Measurements from ENCODE around the gene VPS36. TPM values are rescaled to one million over a fixed set of nuclear protein-coding genes. Genes with fewer than 3 reads are reported as not detected.

VPS36 gene
- total and polyA plus RNA-seq, 2 of the 13 experiments (the other 11 are each of a cell fraction or from before 2014, with no cell fraction given), result 17.2 to 22.4 TPM

- TF ChIP-seq, protein P1, sequence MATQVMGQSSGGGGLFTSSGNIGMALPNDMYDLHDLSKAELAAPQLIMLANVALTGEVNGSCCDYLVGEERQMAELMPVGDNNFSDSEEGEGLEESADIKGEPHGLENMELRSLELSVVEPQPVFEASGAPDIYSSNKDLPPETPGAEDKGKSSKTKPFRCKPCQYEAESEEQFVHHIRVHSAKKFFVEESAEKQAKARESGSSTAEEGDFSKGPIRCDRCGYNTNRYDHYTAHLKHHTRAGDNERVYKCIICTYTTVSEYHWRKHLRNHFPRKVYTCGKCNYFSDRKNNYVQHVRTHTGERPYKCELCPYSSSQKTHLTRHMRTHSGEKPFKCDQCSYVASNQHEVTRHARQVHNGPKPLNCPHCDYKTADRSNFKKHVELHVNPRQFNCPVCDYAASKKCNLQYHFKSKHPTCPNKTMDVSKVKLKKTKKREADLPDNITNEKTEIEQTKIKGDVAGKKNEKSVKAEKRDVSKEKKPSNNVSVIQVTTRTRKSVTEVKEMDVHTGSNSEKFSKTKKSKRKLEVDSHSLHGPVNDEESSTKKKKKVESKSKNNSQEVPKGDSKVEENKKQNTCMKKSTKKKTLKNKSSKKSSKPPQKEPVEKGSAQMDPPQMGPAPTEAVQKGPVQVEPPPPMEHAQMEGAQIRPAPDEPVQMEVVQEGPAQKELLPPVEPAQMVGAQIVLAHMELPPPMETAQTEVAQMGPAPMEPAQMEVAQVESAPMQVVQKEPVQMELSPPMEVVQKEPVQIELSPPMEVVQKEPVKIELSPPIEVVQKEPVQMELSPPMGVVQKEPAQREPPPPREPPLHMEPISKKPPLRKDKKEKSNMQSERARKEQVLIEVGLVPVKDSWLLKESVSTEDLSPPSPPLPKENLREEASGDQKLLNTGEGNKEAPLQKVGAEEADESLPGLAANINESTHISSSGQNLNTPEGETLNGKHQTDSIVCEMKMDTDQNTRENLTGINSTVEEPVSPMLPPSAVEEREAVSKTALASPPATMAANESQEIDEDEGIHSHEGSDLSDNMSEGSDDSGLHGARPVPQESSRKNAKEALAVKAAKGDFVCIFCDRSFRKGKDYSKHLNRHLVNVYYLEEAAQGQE (IDR thresholded peaks at IDR 0.05; ENCODE audit: borderline replicate concordance in 1 of 2, low read depth in 1 of 2, low read length in 2 of 2), result no peak
- 0 out of 2 replicates have a peak, but pooled peaks have one; percentile 4 for TF ChIP-seq ZNF276 (CRISPR knock-in tag; IDR thresholded peaks at IDR 0.05; ENCODE audit: low read depth)
- TF ChIP-seq, protein P2, sequence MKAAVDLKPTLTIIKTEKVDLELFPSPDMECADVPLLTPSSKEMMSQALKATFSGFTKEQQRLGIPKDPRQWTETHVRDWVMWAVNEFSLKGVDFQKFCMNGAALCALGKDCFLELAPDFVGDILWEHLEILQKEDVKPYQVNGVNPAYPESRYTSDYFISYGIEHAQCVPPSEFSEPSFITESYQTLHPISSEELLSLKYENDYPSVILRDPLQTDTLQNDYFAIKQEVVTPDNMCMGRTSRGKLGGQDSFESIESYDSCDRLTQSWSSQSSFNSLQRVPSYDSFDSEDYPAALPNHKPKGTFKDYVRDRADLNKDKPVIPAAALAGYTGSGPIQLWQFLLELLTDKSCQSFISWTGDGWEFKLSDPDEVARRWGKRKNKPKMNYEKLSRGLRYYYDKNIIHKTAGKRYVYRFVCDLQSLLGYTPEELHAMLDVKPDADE (CRISPR knock-in tag; IDR thresholded peaks at IDR 0.05), result no peak
- TF ChIP-seq, protein P3, sequence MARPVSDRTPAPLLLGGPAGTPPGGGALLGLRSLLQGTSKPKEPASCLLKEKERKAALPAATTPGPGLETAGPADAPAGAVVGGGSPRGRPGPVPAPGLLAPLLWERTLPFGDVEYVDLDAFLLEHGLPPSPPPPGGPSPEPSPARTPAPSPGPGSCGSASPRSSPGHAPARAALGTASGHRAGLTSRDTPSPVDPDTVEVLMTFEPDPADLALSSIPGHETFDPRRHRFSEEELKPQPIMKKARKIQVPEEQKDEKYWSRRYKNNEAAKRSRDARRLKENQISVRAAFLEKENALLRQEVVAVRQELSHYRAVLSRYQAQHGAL (CRISPR knock-in tag; IDR thresholded peaks at IDR 0.05; ENCODE audit: not compliant biosample characterization), result no peak
- TF ChIP-seq UBTF (CRISPR knock-in tag; IDR thresholded peaks at IDR 0.05), result peak; percentile 55; the same call in 1 of the 2 replicates
- no peak for TF ChIP-seq JUNB (CRISPR knock-in tag; IDR thresholded peaks at IDR 0.05; ENCODE audit: borderline replicate concordance)
- TF ChIP-seq ZNF564 (CRISPR knock-in tag; IDR thresholded peaks at IDR 0.05), result no peak
- TF ChIP-seq ZMYM3 (CRISPR knock-in tag; IDR thresholded peaks at IDR 0.05), result no peak
- TF ChIP-seq GRHL1 (CRISPR knock-in tag; conservative IDR thresholded peaks at IDR 0.05), result no peak
- TF ChIP-seq KMT2B (CRISPR knock-in tag; IDR thresholded peaks at IDR 0.05), result peak; percentile 15; the same call in 1 of the 2 replicates
- peak; percentile 13; the same call in 1 of the 2 replicates for TF ChIP-seq ZNF746 (CRISPR knock-in tag; IDR thresholded peaks at IDR 0.05)
- TF ChIP-seq ZNF552 (CRISPR knock-in tag; IDR thresholded peaks at IDR 0.05; ENCODE audit: borderline replicate concordance), result no peak
- no peak for TF ChIP-seq ERF (CRISPR knock-in tag; IDR thresholded peaks at IDR 0.05)
These were observed 4.6 kb upstream of the VPS36 start, which contains the start of gene CKAP2 (continued) for GRCh38 chr13:52454820-52455676.

All from HepG2 (cell line).